Adipose tissue (tissue), 3 donors: ENCODE data around the gene SETSIP. TPM values are rescaled to one million over a fixed set of nuclear protein-coding genes. Genes with fewer than 3 reads are reported as not detected.

Experiments used
- polyA plus RNA-seq, 3 donors: library from polyadenylated mRNA; stranded (reverse); fragments of 200-250 nt; gene quantifications; one replicate each; pipeline ENCODE4 v1.2.3, GENCODE V29; 2013
- donor health status: healthy with polysubstance abuse.
- donor health status: Bipolar disorder and iron deficiency.
- donor health status: healthy.

The SETSIP gene
- polyA plus RNA-seq, 3 donors: not detected

Other genes with a start within 250 kb of the SETSIP start
- gene TGFBR3, start 189.3 kb downstream of the SETSIP start, polyA plus RNA-seq: 10 to 100 TPM; 15.2 to 71.2 (median 43.4) TPM
- gene BRDT, start 126.0 kb downstream of the SETSIP start, polyA plus RNA-seq: not detected
- under 1 TPM in 2 of 3 donors, not detected in 1; 0.06 to 0.24 TPM for gene EPHX4, start 45.4 kb downstream of the SETSIP start, polyA plus RNA-seq
- 1 to 10 TPM in 2 of 3 donors, under 1 TPM in 1; 0.82 to 5.1 (median 1.3) TPM for gene BTBD8, start 4.9 kb upstream of the SETSIP start, polyA plus RNA-seq
- gene C1orf146, start 142.5 kb upstream of the SETSIP start, polyA plus RNA-seq: not detected
- gene GLMN, start 223.6 kb upstream of the SETSIP start, polyA plus RNA-seq: 1 to 10 TPM; 1.6 to 5.7 (median 3.8) TPM
- gene RPAP2, start 223.6 kb upstream of the SETSIP start, polyA plus RNA-seq: 1 to 10 TPM; 5.3 to 9.8 (median 6.0) TPM